Astrocyte (in vitro differentiated cells and primary cell): Measurements from ENCODE around the gene RAB11FIP5. TPM values are rescaled to one million over a fixed set of nuclear protein-coding genes. Genes with fewer than 3 reads are reported as not detected.

Source experiments
- DNase-seq: peaks from one replicate; pipeline ENCODE4 v3.0.0-alpha.2; 2010; ENCODE audit warnings: low read depth
- FAIRE-seq: peaks from 2 replicates; lab custom pipeline; 2011; peaks lifted over from hg19 to GRCh38; lab: Jason Lieb, UNC
- H2AFZ ChIP-seq: 2 replicates; pipeline ENCODE4 v1.6.0; 2012; ENCODE audit warnings: low read depth, low read length, inconsistent platforms
- H3K27ac ChIP-seq: 2 replicates; pipeline ENCODE4 v1.5.1; 2011; ENCODE audit warnings: low read depth, low read length, inconsistent platforms
- H3K27me3 ChIP-seq: 2 replicates; pipeline ENCODE4 v1.6.0; 2011; ENCODE audit warnings: low read length, inconsistent platforms; ENCODE audit not compliant: insufficient read depth
- H3K36me3 ChIP-seq: 2 replicates; pipeline ENCODE4 v1.5.1; 2011; ENCODE audit warnings: low read length, inconsistent platforms; ENCODE audit not compliant: insufficient read depth
- H3K4me1 ChIP-seq: 2 replicates; pipeline ENCODE4 v1.5.1; 2011; ENCODE audit warnings: low read length, inconsistent platforms; ENCODE audit not compliant: insufficient read depth
- H3K4me2 ChIP-seq: 2 replicates; pipeline ENCODE4 v1.6.0; 2012; ENCODE audit warnings: low read length, inconsistent platforms
- H3K4me3 ChIP-seq: 2 replicates; pipeline ENCODE4 v1.5.1; 2011; ENCODE audit warnings: low read depth, mild to moderate bottlenecking, low read length, inconsistent platforms; ENCODE audit not compliant: insufficient read depth
- H3K79me2 ChIP-seq: 2 replicates; pipeline ENCODE4 v1.6.0; 2012; ENCODE audit warnings: mild to moderate bottlenecking, low read length, inconsistent platforms; ENCODE audit not compliant: insufficient read depth
- H3K9ac ChIP-seq: 2 replicates; pipeline ENCODE4 v1.6.0; 2012; ENCODE audit warnings: mild to moderate bottlenecking, low read length, inconsistent platforms
- H3K9me3 ChIP-seq: 2 replicates; pipeline ENCODE4 v1.5.1; 2012; ENCODE audit warnings: low read depth, mild to moderate bottlenecking, low read length, inconsistent platforms; ENCODE audit not compliant: insufficient read depth
- H4K20me1 ChIP-seq: 2 replicates; pipeline ENCODE4 v1.6.0; 2012; ENCODE audit warnings: low read length, inconsistent platforms; ENCODE audit not compliant: insufficient read depth
- H3K27ac Mint-ChIP-seq: one replicate; pipeline ENCODE4 v1.8.0; 2021; ENCODE audit warnings: mild to moderate bottlenecking, mixed read lengths; ENCODE audit not compliant: unreplicated experiment
- H3K27me3 Mint-ChIP-seq: one replicate; pipeline ENCODE4 v1.8.0; 2021; ENCODE audit warnings: low read depth, mixed read lengths; ENCODE audit not compliant: unreplicated experiment
- H3K36me3 Mint-ChIP-seq: one replicate; pipeline ENCODE4 v1.8.0; 2021; ENCODE audit warnings: low read depth, mixed read lengths; ENCODE audit not compliant: unreplicated experiment
- H3K4me1 Mint-ChIP-seq: one replicate; pipeline ENCODE4 v1.8.0; 2021; ENCODE audit warnings: low read depth, mixed read lengths; ENCODE audit not compliant: unreplicated experiment
- H3K4me3 Mint-ChIP-seq: one replicate; pipeline ENCODE4 v1.8.0; 2021; ENCODE audit warnings: mild to moderate bottlenecking, moderate library complexity, mixed read lengths; ENCODE audit not compliant: unreplicated experiment
- H3K9me3 Mint-ChIP-seq: one replicate; pipeline ENCODE4 v1.8.0; 2021; ENCODE audit warnings: mild to moderate bottlenecking, mixed read lengths; ENCODE audit not compliant: unreplicated experiment
- EZH2 ChIP-seq: IDR thresholded peaks from 2 replicates; pipeline ENCODE4 v1.6.1; 2012; ENCODE audit warnings: mild to moderate bottlenecking, low read length, inconsistent platforms; ENCODE audit not compliant: insufficient read depth
- total RNA-seq: library from RNA; stranded (reverse); gene quantifications from 2 replicates; pipeline ENCODE4 v1.2.1, GENCODE V29; 2021
- TF ChIP-seq, protein P1 (sequence below): IDR thresholded peaks from 2 replicates; pipeline ENCODE4 v1.5.1; 2011; ENCODE audit warnings: low read depth, mild to moderate bottlenecking, inconsistent platforms, low read length, moderate library complexity; ENCODE audit not compliant: insufficient read depth

Gene RAB11FIP5
- total RNA-seq, 1 donor from 2014 or later = 56.0 TPM

DNA sequence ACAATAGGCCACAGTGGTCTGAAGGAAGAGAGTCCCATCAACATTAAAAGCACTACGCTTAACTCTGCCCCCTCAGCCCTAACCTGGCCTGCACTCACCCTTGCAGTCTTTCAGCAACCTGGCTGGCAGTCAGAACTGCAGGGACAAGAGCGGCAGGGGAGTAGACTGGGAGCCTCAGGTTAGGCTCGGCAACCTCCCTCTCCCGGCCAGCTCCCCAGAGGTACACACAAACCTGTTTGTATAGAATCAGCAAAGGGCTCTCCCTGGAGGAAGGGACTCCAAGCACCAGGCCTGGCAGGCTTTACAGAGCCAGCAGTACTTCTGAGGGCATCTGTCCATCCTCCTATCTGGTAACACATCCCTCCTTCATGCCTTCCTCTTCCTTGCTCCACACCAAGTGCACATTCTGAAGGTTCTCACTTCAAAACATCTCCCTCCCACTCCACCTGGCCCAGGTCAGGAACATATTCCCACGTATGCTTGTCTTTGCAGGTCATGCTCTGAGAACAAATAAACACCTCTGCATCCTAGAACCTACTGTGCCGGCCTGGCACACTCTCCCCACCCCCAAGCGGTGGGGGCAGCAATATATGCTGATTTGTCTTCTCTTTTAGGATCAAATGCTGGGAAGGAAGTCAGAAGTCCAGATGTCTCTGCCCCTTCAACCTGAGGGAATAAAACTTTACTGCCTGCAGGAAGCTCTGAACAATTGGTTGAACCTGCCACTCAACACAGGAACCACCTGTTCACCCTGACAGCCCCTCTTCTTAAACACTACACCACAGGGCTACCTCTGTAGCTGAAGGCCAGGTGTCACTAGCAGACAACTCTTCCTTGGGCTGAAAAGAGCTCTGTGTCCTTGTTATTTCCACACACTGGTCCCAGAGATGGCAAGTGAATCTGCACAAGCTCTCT lies 28.6 kb downstream of the RAB11FIP5 start:
- Mint-ChIP-seq H3K4me3 (no peak overlapping the region), H3K9me3 (no peaks in the 10 kb centered on the region), H3K27ac (no peak overlapping the region), H3K27me3 (no peaks in the 10 kb centered on the region), H3K4me1 (peaks cover 32% of the 10 kb centered on the region), H3K36me3 (peaks cover 12% of the 10 kb centered on the region)
- H2AFZ ChIP-seq = no peak overlapping the region
- H3K4me3 ChIP-seq = no peak overlapping the region
- no peaks in the 10 kb centered on the region for H3K9me3 ChIP-seq
- FAIRE-seq = no peak
- peaks cover 84% of the 10 kb centered on the region for H4K20me1 ChIP-seq
- TF ChIP-seq, protein P1, sequence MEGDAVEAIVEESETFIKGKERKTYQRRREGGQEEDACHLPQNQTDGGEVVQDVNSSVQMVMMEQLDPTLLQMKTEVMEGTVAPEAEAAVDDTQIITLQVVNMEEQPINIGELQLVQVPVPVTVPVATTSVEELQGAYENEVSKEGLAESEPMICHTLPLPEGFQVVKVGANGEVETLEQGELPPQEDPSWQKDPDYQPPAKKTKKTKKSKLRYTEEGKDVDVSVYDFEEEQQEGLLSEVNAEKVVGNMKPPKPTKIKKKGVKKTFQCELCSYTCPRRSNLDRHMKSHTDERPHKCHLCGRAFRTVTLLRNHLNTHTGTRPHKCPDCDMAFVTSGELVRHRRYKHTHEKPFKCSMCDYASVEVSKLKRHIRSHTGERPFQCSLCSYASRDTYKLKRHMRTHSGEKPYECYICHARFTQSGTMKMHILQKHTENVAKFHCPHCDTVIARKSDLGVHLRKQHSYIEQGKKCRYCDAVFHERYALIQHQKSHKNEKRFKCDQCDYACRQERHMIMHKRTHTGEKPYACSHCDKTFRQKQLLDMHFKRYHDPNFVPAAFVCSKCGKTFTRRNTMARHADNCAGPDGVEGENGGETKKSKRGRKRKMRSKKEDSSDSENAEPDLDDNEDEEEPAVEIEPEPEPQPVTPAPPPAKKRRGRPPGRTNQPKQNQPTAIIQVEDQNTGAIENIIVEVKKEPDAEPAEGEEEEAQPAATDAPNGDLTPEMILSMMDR = no peak
- no peak for TF ChIP-seq EZH2
- H3K27me3 ChIP-seq = no peaks in the 10 kb centered on the region
- peaks cover 5% of the 10 kb centered on the region for H3K36me3 ChIP-seq
- H3K4me1 ChIP-seq = peaks cover 29% of the 10 kb centered on the region
- no peak overlapping the region for H3K9ac ChIP-seq
- no peak for DNase-seq
- H3K27ac ChIP-seq = no peak overlapping the region
- peaks cover 95% of the 10 kb centered on the region for H3K79me2 ChIP-seq
- H3K4me2 ChIP-seq = no peak overlapping the region

DNA sequence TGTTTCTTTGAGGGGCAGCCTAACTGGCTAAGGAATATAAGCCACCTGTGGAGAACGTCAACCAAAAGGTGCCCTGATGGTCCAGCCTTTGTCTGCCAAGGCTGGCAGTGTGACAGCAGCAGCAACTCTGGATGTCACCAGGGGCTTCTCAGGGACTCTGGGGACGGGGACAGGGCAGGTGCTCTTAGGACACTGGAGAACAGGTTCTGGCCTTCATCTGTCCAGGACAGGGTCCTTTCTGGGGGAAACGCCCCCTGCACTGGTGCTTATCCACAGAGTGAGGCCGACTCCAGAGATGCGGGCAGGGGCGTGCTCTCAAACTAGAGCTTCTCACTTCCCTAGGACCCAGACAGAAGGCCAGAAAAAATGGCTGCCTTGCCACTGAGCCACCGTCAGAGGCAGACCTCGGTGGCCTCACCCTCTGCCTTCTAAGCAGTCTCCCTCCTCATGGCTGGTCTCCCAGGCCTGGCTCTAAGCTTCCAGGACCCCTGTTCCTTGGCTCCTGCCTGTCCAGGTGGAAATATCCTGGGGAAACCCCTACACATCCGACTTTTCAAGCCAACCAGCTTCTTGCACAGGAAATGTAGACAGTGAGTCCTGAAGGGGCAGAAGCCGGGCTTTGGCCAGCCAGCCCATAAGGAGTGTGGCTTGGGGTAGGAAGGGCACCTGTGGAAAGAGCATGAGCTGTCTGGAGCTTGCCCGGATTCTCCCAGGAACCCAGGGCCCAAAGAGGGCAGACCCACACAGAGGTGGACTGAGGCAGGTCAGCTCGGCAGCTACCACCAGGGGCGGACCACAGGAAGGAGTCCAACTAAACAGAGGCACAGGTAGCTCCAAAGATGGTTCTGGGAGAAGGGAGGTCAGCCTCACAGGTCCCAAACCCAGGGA lies 30.0 kb downstream of the RAB11FIP5 start:
- DNase-seq (no peak), FAIRE-seq (no peak)
- peaks cover 15% of the 10 kb centered on the region for H3K4me1 ChIP-seq
- Mint-ChIP-seq H3K4me3 (no peak overlapping the region), H3K4me1 (peaks cover 29% of the 10 kb centered on the region), H3K27ac (no peak overlapping the region), H3K27me3 (no peaks in the 10 kb centered on the region), H3K36me3 (peaks cover 20% of the 10 kb centered on the region), H3K9me3 (peaks cover 3% of the 10 kb centered on the region)
- H3K9ac ChIP-seq = no peak overlapping the region
- H2AFZ ChIP-seq = no peak overlapping the region
- TF ChIP-seq, protein P1 = no peak
- TF ChIP-seq EZH2 = no peak
- H3K36me3 ChIP-seq = peaks cover 6% of the 10 kb centered on the region
- H3K9me3 ChIP-seq = no peaks in the 10 kb centered on the region
- no peaks in the 10 kb centered on the region for H3K27me3 ChIP-seq
- no peak overlapping the region for H3K4me2 ChIP-seq
- H3K27ac ChIP-seq = no peak overlapping the region
- no peak overlapping the region for H3K4me3 ChIP-seq
- peaks cover 98% of the 10 kb centered on the region for H4K20me1 ChIP-seq
- H3K79me2 ChIP-seq = peaks cover 93% of the 10 kb centered on the region
